HepG2 (cell line): Measurements from ENCODE around the gene ENDOG.

Source experiments
- ARNT2 ChIP-seq: sonication (generic); formaldehyde crosslinking; IDR thresholded peaks from 2 replicates; pipeline ENCODE4 v1.8.0; 2022; ENCODE audit warnings: mild to moderate bottlenecking, low read depth, missing genetic modification reagents, moderate library complexity
- CHD4 ChIP-seq: fragments of 200-600 bp; sonication (generic); IDR thresholded peaks from 2 replicates; pipeline ENCODE4 v1.7.0; 2017; ENCODE audit warnings: mild to moderate bottlenecking, low read length, borderline replicate concordance
- EZH2 ChIP-seq: conservative IDR thresholded peaks from 2 replicates; pipeline ENCODE4 v1.6.1; 2012; ENCODE audit warnings: mild to moderate bottlenecking, low read depth, low read length, moderate library complexity
- RXRA ChIP-seq: sonication (generic); formaldehyde crosslinking; IDR thresholded peaks from 2 replicates; pipeline ENCODE4 v1.5.1; 2020; ENCODE audit warnings: missing genetic modification reagents
- ZNF20 ChIP-seq: sonication (generic); formaldehyde crosslinking; IDR thresholded peaks from 2 replicates; pipeline ENCODE4 v1.4.0; 2020; ENCODE audit warnings: mild to moderate bottlenecking, moderate library complexity, missing genetic modification reagents
- ZNF253 ChIP-seq: sonication (generic); formaldehyde crosslinking; IDR thresholded peaks from 2 replicates; pipeline ENCODE4 v1.8.0; 2022; ENCODE audit warnings: mild to moderate bottlenecking, missing genetic modification reagents, borderline replicate concordance
- ZNF367 ChIP-seq: sonication (generic); formaldehyde crosslinking; IDR thresholded peaks from 2 replicates; pipeline ENCODE4 v1.4.0; 2020; ENCODE audit warnings: missing genetic modification reagents, borderline replicate concordance
- TF ChIP-seq, protein P1 (sequence below): sonication (generic); formaldehyde crosslinking; IDR thresholded peaks from 2 replicates; pipeline ENCODE4 v1.4.0; 2020; ENCODE audit warnings: missing genetic modification reagents
- TF ChIP-seq, protein P2 (sequence below): sonication (generic); formaldehyde crosslinking; IDR thresholded peaks from 2 replicates; pipeline ENCODE4 v1.8.1; 2022; ENCODE audit warnings: mild to moderate bottlenecking, missing genetic modification reagents
- TF ChIP-seq, protein P3 (sequence below): sonication (generic); formaldehyde crosslinking; IDR thresholded peaks from 2 replicates; pipeline ENCODE4 v1.4.0; 2020; ENCODE audit warnings: missing genetic modification reagents, borderline replicate concordance

DNA sequence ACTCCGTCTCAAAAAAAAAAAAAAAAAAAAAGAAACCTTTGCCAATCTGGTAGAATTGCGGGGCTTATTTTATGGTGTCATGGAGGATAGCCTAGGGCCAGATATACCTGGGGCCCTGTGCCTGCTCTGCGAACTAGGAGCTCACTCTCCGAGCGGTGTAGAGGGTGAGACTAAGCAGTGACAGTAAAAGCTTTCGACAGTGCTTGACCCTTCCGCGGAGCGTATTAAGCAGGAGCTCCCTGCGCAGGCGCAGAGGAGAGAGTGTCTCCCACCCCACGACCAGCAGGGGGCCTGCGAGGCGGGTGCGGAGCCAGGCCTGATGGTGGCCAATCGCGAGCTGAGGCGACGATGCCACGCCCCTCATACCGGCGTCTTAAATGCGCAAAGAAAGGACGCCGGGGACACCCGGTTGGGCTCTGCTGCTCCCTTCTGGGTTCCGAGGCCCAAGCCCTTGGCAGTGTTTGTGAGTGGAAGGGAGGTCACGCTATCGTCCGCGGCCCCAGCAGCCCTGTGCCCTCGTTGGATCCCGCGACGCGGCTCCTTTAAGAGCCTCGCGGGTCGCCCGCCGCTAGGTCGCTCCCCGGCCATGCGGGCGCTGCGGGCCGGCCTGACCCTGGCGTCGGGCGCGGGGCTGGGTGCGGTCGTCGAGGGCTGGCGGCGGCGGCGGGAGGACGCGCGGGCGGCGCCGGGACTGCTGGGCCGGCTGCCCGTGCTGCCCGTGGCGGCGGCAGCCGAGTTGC is at the start of gene ENDOG:
- TF ChIP-seq, protein P1, sequence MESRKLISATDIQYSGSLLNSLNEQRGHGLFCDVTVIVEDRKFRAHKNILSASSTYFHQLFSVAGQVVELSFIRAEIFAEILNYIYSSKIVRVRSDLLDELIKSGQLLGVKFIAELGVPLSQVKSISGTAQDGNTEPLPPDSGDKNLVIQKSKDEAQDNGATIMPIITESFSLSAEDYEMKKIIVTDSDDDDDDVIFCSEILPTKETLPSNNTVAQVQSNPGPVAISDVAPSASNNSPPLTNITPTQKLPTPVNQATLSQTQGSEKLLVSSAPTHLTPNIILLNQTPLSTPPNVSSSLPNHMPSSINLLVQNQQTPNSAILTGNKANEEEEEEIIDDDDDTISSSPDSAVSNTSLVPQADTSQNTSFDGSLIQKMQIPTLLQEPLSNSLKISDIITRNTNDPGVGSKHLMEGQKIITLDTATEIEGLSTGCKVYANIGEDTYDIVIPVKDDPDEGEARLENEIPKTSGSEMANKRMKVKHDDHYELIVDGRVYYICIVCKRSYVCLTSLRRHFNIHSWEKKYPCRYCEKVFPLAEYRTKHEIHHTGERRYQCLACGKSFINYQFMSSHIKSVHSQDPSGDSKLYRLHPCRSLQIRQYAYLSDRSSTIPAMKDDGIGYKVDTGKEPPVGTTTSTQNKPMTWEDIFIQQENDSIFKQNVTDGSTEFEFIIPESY (CRISPR knock-in tag) = 0 out of 2 replicates have a peak, but pooled peaks have one; percentile 29
- TF ChIP-seq RXRA (CRISPR knock-in tag) = peak; percentile 36; the same call in 1 of the 2 replicates
- TF ChIP-seq EZH2 = no peak
- TF ChIP-seq, protein P2, sequence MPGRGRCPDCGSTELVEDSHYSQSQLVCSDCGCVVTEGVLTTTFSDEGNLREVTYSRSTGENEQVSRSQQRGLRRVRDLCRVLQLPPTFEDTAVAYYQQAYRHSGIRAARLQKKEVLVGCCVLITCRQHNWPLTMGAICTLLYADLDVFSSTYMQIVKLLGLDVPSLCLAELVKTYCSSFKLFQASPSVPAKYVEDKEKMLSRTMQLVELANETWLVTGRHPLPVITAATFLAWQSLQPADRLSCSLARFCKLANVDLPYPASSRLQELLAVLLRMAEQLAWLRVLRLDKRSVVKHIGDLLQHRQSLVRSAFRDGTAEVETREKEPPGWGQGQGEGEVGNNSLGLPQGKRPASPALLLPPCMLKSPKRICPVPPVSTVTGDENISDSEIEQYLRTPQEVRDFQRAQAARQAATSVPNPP = peak; percentile 32
- TF ChIP-seq ZNF367 (CRISPR knock-in tag) = no peak
- TF ChIP-seq ARNT2 (CRISPR knock-in tag) = peak; percentile 83
- TF ChIP-seq CHD4 = no peak
- peak; percentile 54; the same call in 1 of the 2 replicates for TF ChIP-seq ZNF20 (CRISPR knock-in tag)
- peak; percentile 60; the same call in 1 of the 2 replicates for TF ChIP-seq ZNF253
- TF ChIP-seq, protein P3, sequence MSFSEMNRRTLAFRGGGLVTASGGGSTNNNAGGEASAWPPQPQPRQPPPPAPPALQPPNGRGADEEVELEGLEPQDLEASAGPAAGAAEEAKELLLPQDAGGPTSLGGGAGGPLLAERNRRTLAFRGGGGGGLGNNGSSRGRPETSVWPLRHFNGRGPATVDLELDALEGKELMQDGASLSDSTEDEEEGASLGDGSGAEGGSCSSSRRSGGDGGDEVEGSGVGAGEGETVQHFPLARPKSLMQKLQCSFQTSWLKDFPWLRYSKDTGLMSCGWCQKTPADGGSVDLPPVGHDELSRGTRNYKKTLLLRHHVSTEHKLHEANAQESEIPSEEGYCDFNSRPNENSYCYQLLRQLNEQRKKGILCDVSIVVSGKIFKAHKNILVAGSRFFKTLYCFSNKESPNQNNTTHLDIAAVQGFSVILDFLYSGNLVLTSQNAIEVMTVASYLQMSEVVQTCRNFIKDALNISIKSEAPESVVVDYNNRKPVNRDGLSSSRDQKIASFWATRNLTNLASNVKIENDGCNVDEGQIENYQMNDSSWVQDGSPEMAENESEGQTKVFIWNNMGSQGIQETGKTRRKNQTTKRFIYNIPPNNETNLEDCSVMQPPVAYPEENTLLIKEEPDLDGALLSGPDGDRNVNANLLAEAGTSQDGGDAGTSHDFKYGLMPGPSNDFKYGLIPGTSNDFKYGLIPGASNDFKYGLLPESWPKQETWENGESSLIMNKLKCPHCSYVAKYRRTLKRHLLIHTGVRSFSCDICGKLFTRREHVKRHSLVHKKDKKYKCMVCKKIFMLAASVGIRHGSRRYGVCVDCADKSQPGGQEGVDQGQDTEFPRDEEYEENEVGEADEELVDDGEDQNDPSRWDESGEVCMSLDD (CRISPR knock-in tag) = no peak
